ENCODE data around the gene TRAPPC4.
A peak's percentile ranks its signal among the peaks of the same experiment; 100 is the strongest.
"Not testable (repeated sequence)": the region's sequence is repeated elsewhere in the genome, so short reads cannot be mapped to it uniquely, and the experiment has no call there.

The TRAPPC4 gene

DNA sequence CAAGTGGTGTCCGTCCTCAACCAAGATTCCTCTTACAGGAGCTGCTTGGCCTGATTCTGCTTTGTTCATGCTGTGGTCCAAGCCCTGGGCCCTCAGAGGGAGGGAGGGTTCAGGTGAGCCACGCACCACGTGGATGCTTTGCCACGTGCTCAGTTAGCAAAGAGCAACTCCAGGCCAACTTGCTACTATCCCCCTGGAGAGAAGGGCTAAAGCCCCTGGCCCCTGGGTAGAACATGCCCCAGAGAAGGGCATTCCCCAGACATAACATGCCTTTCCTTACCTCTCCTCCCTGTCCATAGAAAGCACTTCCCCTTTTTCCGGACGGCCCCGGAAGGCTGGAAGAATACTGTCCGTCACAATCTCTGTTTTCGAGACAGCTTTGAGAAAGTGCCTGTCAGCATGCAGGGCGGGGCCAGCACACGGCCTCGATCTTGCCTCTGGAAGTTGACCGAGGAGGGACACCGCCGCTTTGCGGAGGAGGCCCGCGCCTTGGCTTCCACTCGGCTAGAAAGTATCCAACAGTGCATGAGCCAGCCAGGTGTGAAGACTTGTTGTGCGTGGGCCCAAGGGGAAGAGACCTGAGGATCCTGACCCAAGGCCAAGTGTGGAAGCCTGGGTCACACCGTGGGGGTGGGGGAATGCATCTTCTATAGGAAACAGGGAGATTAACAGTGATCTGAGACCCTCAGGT, 38.2 kb upstream of the TRAPPC4 start:
- no peak for DNase-seq (ENCODE audit: low spot score)
- TF ChIP-seq, protein P1, sequence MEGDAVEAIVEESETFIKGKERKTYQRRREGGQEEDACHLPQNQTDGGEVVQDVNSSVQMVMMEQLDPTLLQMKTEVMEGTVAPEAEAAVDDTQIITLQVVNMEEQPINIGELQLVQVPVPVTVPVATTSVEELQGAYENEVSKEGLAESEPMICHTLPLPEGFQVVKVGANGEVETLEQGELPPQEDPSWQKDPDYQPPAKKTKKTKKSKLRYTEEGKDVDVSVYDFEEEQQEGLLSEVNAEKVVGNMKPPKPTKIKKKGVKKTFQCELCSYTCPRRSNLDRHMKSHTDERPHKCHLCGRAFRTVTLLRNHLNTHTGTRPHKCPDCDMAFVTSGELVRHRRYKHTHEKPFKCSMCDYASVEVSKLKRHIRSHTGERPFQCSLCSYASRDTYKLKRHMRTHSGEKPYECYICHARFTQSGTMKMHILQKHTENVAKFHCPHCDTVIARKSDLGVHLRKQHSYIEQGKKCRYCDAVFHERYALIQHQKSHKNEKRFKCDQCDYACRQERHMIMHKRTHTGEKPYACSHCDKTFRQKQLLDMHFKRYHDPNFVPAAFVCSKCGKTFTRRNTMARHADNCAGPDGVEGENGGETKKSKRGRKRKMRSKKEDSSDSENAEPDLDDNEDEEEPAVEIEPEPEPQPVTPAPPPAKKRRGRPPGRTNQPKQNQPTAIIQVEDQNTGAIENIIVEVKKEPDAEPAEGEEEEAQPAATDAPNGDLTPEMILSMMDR (IDR thresholded peaks at IDR 0.05; ENCODE audit: borderline replicate concordance, control extremely low read depth, extremely low read depth, insufficient read depth, missing control alignments) = no peak
- in situ Hi-C loops (cut with MboI; ENCODE audit: low sequenced_read_pairs, unreplicated experiment) = no loop called here

DNA sequence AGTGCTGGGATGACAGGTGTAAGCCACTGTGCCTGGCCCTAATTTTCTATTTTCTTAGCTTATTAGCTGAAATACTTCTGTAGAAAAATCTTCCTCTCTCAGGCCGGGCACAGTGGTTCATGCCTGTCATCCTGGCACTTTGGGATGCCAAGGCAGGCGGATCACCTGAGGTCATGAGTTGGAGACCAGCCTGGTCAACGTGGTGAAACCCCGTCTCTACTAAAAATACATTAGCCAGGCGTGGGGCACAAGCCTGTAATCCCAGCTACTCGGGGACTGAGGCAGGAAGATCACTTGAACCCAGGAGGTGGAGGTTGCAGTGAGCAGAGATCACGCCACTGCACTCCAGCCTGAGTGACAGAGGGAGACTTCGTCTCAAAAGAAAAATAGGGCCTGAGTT, 34.2 kb upstream of the TRAPPC4 start:
- DNase-seq (ENCODE audit: low spot score); in situ Hi-C loops (cut with MboI; ENCODE audit: low sequenced_read_pairs, unreplicated experiment): not testable (repeated sequence)

DNA sequence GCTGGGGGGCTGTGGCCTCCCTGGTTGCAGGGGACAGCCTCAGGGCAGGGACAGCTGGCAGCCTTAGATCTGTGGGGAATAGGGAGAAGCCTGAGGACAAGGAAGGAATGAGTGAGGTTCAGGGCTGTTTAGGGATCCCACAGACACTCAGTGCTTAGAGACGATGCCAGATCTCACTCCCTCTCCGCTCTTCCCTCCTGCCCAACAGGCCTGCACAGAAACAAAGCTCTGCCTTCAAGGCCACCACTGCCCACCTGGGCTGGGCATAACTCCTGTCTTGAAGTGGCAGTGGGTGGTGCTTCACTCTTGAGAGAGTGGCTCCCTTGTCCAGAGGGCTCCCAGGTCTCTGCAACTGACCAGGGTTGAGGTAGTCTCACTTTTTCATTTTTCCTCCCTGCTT, 33.7 kb upstream of the TRAPPC4 start:
- in situ Hi-C loops (cut with MboI; ENCODE audit: low sequenced_read_pairs, unreplicated experiment) = no loop called here
- DNase-seq (ENCODE audit: low spot score) = no peak

DNA sequence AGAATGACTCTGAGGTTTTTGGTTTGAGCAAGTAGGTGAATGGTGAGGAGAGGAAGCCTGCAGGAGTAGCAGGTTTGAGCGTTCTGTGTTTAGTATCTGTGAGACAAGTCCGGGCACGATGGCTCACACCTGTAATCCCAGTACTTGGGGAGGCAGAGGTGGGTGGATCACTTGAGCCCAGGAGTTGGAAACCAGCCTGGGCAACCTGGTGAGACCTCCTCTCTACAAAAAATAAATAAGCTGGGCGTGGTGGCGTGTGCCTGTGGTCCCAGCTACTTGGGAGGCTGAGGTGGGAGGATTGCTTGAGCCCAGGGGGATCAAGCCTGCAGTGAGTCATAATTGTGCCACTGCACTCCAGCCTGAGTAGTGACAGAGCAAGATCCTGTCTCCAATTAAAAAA, 30.3 kb upstream of the TRAPPC4 start:
- in situ Hi-C loops (cut with MboI; ENCODE audit: low sequenced_read_pairs, unreplicated experiment) = no loop called here
- DNase-seq (ENCODE audit: low spot score) = no peak
- TF ChIP-seq, protein P1 (IDR thresholded peaks at IDR 0.05; ENCODE audit: borderline replicate concordance, control extremely low read depth, extremely low read depth, insufficient read depth, missing control alignments) = no peak

More for the DNA sequence above, 33.7 kb upstream of the TRAPPC4 start:
- TF ChIP-seq, protein P1 (IDR thresholded peaks at IDR 0.05; ENCODE audit: borderline replicate concordance, control extremely low read depth, extremely low read depth, insufficient read depth, missing control alignments) = no peak

DNA sequence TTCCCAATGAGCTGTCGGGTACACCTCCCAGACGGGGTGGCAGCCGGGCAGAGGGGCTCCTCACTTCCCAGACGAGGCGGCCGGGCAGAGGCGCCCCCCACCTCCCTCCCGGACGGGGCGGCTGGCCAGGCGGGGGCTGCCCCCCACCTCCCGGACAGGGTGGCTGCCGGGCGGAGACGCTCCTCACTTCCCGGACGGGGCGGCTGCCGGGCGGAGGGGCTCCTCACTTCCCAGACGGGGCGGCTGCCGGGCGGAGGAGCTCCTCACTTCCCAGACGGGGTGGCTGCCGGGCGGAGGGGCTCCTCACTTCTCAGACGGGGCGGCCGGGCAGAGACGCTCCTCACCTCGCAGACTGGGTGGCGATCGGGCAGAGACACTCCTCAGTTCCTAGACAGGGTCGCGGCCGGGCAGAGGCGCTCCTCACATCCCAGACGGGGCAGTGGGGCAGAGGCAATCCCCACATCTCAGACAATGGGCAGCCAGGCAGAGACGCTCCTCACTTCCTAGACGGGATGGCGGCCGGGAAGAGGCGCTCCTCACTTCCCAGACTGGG, 27.0 kb upstream of the TRAPPC4 start:
- DNase-seq (ENCODE audit: low spot score); in situ Hi-C loops (cut with MboI; ENCODE audit: low sequenced_read_pairs, unreplicated experiment): not testable (repeated sequence)

DNA sequence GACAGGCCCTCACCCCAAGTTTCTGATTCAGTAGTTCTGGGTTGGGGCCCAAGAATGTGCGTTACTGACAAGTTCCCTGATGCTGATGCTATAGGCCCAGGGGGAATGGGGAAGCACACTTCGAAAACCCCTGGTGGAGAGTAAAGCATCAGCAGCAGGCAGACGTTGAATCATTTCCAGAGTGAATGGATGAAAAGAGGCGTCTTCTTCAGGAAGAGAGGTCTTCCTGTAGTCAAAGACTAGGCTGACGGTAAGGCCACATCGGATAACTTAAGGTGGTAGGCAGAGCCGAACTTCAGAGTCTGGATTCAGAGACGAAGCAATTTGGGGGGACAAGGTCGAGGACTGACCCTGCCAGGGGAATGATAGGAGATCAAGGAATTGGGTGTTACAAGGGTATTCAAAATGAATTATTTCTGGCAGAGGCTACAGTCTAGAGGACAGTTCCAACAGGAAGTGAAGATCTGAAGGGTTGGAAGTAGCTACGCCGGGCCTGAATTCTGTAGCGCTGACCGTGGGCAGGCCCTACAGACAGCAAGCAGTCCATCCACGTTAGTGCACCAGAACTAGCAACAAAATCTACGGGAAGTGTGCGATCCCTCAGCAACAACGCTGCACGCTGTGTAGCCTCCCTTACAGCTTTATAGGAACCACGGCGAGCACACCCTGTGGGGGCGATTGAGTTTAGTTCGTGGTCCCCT, 21.5 kb upstream of the TRAPPC4 start:
- DNase-seq (ENCODE audit: low spot score) = peak; percentile 71
- in situ Hi-C loops (cut with MboI; ENCODE audit: low sequenced_read_pairs, unreplicated experiment) = no loop called here

DNA sequence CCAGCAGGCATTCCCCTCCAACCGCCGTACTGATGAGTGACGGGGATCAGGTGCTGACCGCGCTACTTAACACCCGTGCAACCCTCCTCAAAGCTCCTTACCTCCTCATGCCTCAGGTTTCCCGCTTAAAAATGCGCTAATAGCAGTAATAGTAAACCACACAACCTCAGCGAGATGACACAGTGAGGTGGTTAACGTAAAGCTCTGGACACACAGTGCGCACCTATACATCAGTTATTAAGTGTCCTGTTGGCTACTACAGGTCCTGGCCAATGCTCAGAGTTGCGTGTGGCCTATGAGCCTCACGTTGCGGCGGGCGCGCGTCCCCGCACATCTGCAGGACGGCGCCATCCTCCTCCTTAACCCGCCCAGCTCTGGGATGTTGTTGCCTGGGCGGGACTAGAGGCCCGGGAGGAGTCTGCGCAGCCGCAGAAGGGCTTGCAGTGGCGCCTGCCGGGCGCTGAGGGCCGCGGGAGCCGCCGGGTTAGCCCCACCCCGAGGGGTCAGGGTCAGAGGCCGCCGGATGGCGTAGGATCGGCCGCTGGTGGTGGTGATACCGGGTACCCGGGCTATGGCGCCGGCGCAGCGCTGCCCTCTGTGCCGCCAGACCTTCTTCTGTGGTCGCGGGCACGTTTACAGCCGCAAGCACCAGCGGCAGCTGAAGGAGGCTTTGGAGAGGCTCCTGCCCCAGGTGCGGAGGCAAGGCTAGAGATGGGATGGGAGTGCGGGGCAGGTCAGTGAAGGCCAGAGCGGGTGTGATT, 20.8 kb upstream of the TRAPPC4 start, which contains the start of gene CENATAC:
Gene CENATAC (plus strand): TSS at position 512 of the 761 bp plus-strand sequence. CDS start 60 bp downstream, at position 572.
- DNase-seq (ENCODE audit: low spot score) = peak; percentile 99
- in situ Hi-C loops (cut with MboI; ENCODE audit: low sequenced_read_pairs, unreplicated experiment) = no loop called here
- TF ChIP-seq, protein P1 (IDR thresholded peaks at IDR 0.05; ENCODE audit: borderline replicate concordance, control extremely low read depth, extremely low read depth, insufficient read depth, missing control alignments) = no peak

More for the DNA sequence above, 21.5 kb upstream of the TRAPPC4 start:
- TF ChIP-seq, protein P1 (IDR thresholded peaks at IDR 0.05; ENCODE audit: borderline replicate concordance, control extremely low read depth, extremely low read depth, insufficient read depth, missing control alignments) = peak; percentile 13
